Measurements from ENCODE around the gene ARID2. TPM values are rescaled to one million over a fixed set of nuclear protein-coding genes. Genes with fewer than 3 reads are reported as not detected.

ARID2 gene
- total and polyA plus RNA-seq, 2 experiments from 2014 or later: 26.5 to 54.9 TPM

DNA sequence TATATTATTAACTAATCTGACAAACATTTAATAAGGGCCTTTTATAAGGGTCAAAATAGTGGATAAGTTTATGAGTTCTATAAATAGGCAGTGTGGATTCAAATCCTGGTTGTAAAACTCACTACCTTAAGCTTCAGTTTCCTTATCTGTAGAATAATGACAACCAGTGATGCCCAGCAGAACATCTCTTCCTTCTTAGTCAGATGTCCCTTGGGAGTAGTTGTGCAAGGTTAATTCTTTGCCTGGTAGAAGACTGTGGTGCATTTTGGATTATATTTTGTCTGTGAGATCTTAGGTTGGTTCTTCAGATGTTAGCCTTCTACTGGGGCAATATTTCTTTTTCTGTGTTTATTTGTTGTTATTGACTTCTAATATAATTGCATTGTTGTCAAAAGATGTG is 59.5 kb downstream of the ARID2 start:
- H3K4me2 ChIP-seq: no peak overlapping the region
- Mint-ChIP-seq H3K4me3 (no peak overlapping the region), H3K27me3 (ENCODE audit: insufficient read depth, low read depth, poor library complexity) (no peaks in the 10 kb centered on the region), H3K27ac (no peak overlapping the region), H3K9me3 (no peaks in the 10 kb centered on the region), H3K36me3 (ENCODE audit: low read depth) (no peaks in the 10 kb centered on the region; the same call in 2 of the 3 replicates), H3K4me1 (no peaks in the 10 kb centered on the region)
- no peaks in the 10 kb centered on the region for H3F3A ChIP-seq (replicated peaks; ENCODE audit: low read depth)
- no peak for DNase-seq (ENCODE audit: low spot score)
- H3K27ac ChIP-seq (ENCODE audit: low read depth): no peak overlapping the region
- peaks cover 26% of the 10 kb centered on the region for H4K20me1 ChIP-seq (replicated peaks; ENCODE audit: insufficient read depth)
- no peaks in the 10 kb centered on the region for H3K36me3 ChIP-seq (ENCODE audit: insufficient read depth)
- no peaks in the 10 kb centered on the region for H3K4me1 ChIP-seq (ENCODE audit: insufficient read depth)
- H3K27me3 ChIP-seq (ENCODE audit: insufficient read depth): no peaks in the 10 kb centered on the region
- TF ChIP-seq, protein P1, sequence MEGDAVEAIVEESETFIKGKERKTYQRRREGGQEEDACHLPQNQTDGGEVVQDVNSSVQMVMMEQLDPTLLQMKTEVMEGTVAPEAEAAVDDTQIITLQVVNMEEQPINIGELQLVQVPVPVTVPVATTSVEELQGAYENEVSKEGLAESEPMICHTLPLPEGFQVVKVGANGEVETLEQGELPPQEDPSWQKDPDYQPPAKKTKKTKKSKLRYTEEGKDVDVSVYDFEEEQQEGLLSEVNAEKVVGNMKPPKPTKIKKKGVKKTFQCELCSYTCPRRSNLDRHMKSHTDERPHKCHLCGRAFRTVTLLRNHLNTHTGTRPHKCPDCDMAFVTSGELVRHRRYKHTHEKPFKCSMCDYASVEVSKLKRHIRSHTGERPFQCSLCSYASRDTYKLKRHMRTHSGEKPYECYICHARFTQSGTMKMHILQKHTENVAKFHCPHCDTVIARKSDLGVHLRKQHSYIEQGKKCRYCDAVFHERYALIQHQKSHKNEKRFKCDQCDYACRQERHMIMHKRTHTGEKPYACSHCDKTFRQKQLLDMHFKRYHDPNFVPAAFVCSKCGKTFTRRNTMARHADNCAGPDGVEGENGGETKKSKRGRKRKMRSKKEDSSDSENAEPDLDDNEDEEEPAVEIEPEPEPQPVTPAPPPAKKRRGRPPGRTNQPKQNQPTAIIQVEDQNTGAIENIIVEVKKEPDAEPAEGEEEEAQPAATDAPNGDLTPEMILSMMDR (conservative IDR thresholded peaks at IDR 0.05; ENCODE audit: low read depth in 2 of 2): no peak
- TF ChIP-seq EZH2 (IDR thresholded peaks at IDR 0.05; ENCODE audit: low read depth, unreplicated experiment) (no peak), EZH2phosphoT487 (IDR thresholded peaks at IDR 0.05; ENCODE audit: unreplicated experiment) (no peak), STAT1 (IDR thresholded peaks at IDR 0.05; ENCODE audit: unreplicated experiment) (no peak)
- TF ChIP-seq, protein P2, sequence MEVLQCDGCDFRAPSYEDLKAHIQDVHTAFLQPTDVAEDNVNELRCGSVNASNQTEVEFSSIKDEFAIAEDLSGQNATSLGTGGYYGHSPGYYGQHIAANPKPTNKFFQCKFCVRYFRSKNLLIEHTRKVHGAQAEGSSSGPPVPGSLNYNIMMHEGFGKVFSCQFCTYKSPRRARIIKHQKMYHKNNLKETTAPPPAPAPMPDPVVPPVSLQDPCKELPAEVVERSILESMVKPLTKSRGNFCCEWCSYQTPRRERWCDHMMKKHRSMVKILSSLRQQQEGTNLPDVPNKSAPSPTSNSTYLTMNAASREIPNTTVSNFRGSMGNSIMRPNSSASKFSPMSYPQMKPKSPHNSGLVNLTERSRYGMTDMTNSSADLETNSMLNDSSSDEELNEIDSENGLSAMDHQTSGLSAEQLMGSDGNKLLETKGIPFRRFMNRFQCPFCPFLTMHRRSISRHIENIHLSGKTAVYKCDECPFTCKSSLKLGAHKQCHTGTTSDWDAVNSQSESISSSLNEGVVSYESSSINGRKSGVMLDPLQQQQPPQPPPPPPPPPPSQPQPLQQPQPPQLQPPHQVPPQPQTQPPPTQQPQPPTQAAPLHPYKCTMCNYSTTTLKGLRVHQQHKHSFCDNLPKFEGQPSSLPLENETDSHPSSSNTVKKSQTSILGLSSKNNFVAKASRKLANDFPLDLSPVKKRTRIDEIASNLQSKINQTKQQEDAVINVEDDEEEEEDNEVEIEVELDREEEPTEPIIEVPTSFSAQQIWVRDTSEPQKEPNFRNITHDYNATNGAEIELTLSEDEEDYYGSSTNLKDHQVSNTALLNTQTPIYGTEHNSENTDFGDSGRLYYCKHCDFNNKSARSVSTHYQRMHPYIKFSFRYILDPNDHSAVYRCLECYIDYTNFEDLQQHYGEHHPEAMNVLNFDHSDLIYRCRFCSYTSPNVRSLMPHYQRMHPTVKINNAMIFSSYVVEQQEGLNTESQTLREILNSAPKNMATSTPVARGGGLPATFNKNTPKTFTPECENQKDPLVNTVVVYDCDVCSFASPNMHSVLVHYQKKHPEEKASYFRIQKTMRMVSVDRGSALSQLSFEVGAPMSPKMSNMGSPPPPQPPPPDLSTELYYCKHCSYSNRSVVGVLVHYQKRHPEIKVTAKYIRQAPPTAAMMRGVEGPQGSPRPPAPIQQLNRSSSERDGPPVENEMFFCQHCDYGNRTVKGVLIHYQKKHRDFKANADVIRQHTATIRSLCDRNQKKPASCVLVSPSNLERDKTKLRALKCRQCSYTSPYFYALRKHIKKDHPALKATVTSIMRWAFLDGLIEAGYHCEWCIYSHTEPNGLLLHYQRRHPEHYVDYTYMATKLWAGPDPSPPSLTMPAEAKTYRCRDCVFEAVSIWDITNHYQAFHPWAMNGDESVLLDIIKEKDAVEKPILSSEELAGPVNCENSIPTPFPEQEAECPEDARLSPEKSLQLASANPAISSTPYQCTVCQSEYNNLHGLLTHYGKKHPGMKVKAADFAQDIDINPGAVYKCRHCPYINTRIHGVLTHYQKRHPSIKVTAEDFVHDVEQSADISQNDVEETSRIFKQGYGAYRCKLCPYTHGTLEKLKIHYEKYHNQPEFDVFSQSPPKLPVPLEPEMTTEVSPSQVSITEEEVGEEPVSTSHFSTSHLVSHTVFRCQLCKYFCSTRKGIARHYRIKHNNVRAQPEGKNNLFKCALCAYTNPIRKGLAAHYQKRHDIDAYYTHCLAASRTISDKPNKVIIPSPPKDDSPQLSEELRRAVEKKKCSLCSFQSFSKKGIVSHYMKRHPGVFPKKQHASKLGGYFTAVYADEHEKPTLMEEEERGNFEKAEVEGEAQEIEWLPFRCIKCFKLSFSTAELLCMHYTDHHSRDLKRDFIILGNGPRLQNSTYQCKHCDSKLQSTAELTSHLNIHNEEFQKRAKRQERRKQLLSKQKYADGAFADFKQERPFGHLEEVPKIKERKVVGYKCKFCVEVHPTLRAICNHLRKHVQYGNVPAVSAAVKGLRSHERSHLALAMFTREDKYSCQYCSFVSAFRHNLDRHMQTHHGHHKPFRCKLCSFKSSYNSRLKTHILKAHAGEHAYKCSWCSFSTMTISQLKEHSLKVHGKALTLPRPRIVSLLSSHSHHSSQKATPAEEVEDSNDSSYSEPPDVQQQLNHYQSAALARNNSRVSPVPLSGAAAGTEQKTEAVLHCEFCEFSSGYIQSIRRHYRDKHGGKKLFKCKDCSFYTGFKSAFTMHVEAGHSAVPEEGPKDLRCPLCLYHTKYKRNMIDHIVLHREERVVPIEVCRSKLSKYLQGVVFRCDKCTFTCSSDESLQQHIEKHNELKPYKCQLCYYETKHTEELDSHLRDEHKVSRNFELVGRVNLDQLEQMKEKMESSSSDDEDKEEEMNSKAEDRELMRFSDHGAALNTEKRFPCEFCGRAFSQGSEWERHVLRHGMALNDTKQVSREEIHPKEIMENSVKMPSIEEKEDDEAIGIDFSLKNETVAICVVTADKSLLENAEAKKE (CRISPR knock-in tag; IDR thresholded peaks at IDR 0.05): no peak
- no peak overlapping the region for H2AFZ ChIP-seq
- H3K79me2 ChIP-seq (replicated peaks; ENCODE audit: insufficient read depth): peaks cover 93% of the 10 kb centered on the region
- ATAC-seq: no peak
- H3K4me3 ChIP-seq: no peak overlapping the region
- H3K9me2 ChIP-seq (ENCODE audit: insufficient read depth): no peaks in the 10 kb centered on the region
